Heart left ventricle (tissue), 13 donors: Measurements from ENCODE around the gene SYT3.

Experiments
- CTCF ChIP-seq, 12 donors: fragments of 200-600 bp; sonication (generic) in 4 of 12; IDR thresholded peaks; one replicate each; pipeline versions ENCODE4 v1.5.0 to v1.8.0; 2018 to 2022; ENCODE audit warnings: antibody characterized with exemption in 12 of 12, mild to moderate bottlenecking in 5 of 12
- POLR2A ChIP-seq, 2 donors: fragments of 450-650 bp; IDR thresholded peaks; one replicate each; pipeline ENCODE4 v1.6.1; 2017; ENCODE audit warnings: antibody characterized with exemption in 2 of 2, mild to moderate bottlenecking in 2 of 2, moderate library complexity in 2 of 2
- donor health status: ischemic (EF 13 %, LVEDD 7.1; RV severe dilation, severe dysfunction).
- donor health status: DM: no; HTN: yes; CAD: no.
- donor health status: DM: no; HTN: no; CAD: no.
- donor health status: ischemic (EF 25% LVEDD 6.9; RV normal size, moderate dysfunction).
- donor health status: ischemic (EF 25% LVEDD 5.7; RV mildly dilated, moderate dysfunction).
- donor health status: ischemic (EF 35%, LVEDD 5.7; RV mildly dilated, moderate dysfunction).
- donor health status: nonischemic (EF 11% LVEDD 7.7; RV severe dilation, severe dysfunction).
- donor health status: DM: yes; HTN: yes; CAD: no.
- donor health status: PGD.
- donor health status: ischemic (EF 29% LVEDD 5.4; RV normal size, mild dysfunction).
- donor health status: nonischemic (EF 23%, LVEDD 6.1; RV moderate dilation, normal function).

- TF ChIP-seq CTCF (IDR thresholded peaks at IDR 0.05) (no peak), POLR2A (IDR thresholded peaks at IDR 0.05) (no peak)
These were observed 26.9 kb upstream of the SYT3 start for GRCh38 chr19:50666346-50667176.
